Esophagus (tissue), 2 donors: ENCODE data around the gene EN1. TPM values are rescaled to one million over a fixed set of nuclear protein-coding genes. Genes with fewer than 3 reads are reported as not detected.

ENCODE experiments used
- H3K27ac ChIP-seq, 2 donors: one replicate each; pipeline ENCODE4 v1.5.1; 2013; ENCODE audit warnings: low read depth in 2 of 2, mild to moderate bottlenecking in 2 of 2, inconsistent platforms in 1 of 2, low read length in 1 of 2, moderate library complexity in 1 of 2
- H3K27me3 ChIP-seq, 2 donors: one replicate each; pipeline ENCODE4 v1.6.1; 2013; ENCODE audit warnings: low read length in 2 of 2, control low read depth in 1 of 2, mild to moderate bottlenecking in 1 of 2; ENCODE audit not compliant: insufficient read depth in 2 of 2, control insufficient read depth in 1 of 2
- H3K36me3 ChIP-seq, 2 donors: one replicate each; pipeline ENCODE4 v1.6.1; 2013; ENCODE audit warnings: low read length in 1 of 2; ENCODE audit not compliant: control insufficient read depth in 2 of 2, insufficient read depth in 2 of 2
- H3K4me1 ChIP-seq, 2 donors: one replicate each; pipeline ENCODE4 v1.6.1; 2013; ENCODE audit warnings: low read length in 1 of 2; ENCODE audit not compliant: control insufficient read depth in 2 of 2, insufficient read depth in 2 of 2
- H3K4me3 ChIP-seq, 2 donors: one replicate each; pipeline ENCODE4 v1.5.1; 2013; ENCODE audit warnings: low read length in 2 of 2, mild to moderate bottlenecking in 2 of 2, low read depth in 1 of 2, moderate library complexity in 1 of 2
- H3K9me3 ChIP-seq, 2 donors: one replicate each; pipeline ENCODE4 v1.6.1; 2013; ENCODE audit warnings: mild to moderate bottlenecking in 2 of 2, low read depth in 1 of 2, low read length in 1 of 2, moderate library complexity in 1 of 2; ENCODE audit not compliant: control insufficient read depth in 2 of 2, insufficient read depth in 1 of 2
- WGBS, 2 donors: extraction: QIAGEN DNeasy Blood & Tissue Kit; methylation state at CpG; one replicate each; pipeline ENCODE4 v1.1.7; 2013; 5-methylcytosine and 5-hydroxymethylcytosine counted together
- polyA plus RNA-seq, 2 donors: library from polyadenylated mRNA; stranded (reverse); fragments of 200-250 nt; gene quantifications; one replicate each; pipeline ENCODE4 v1.2.3, GENCODE V29; 2013
- donor health status: healthy with polysubstance abuse.
- donor health status: Bipolar disorder and iron deficiency.

Gene EN1
- polyA plus RNA-seq, 2 donors: not detected

DNA sequence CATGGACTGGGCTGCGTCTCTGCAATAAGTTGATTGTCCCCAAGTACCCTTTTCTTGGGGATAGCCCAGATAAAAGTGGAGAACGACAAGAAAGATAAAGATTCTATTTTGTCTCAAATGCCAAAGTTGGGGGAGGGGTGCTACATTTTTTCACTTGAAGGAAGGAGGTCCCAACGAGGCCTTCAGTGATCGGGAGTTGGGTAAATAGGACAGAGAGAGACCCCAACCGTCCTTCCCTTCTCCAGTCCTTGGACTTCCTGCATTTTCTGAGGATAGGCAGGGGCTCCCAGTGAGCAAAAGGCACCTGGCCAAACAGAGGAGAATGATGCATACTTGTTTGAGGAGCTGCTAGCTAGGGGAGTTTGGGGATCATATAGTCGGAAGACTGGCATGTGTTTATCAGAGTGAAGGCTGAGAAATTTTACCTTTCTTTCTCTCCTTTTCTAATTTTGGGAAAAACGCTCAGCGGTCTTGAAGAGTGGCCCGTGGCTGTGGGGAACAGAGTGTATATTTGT lies 3.5 kb upstream of the EN1 start:
- Histone ChIP-seq H3K27me3 (peaks cover 23 to 59% of the 10 kb centered on the region in 2 donors), H3K27ac (no peak overlapping the region), H3K4me3 (no peak overlapping the region), H3K9me3 (peaks cover 2% of the 10 kb centered on the region in 2 donors), H3K4me1 (peaks cover 4 to 7% of the 10 kb centered on the region in 2 donors), H3K36me3 (no peaks in the 10 kb centered on the region)
- 9 to 10% methylated on average over 9 of the region's 9 CpGs for WGBS, 2 donors

DNA sequence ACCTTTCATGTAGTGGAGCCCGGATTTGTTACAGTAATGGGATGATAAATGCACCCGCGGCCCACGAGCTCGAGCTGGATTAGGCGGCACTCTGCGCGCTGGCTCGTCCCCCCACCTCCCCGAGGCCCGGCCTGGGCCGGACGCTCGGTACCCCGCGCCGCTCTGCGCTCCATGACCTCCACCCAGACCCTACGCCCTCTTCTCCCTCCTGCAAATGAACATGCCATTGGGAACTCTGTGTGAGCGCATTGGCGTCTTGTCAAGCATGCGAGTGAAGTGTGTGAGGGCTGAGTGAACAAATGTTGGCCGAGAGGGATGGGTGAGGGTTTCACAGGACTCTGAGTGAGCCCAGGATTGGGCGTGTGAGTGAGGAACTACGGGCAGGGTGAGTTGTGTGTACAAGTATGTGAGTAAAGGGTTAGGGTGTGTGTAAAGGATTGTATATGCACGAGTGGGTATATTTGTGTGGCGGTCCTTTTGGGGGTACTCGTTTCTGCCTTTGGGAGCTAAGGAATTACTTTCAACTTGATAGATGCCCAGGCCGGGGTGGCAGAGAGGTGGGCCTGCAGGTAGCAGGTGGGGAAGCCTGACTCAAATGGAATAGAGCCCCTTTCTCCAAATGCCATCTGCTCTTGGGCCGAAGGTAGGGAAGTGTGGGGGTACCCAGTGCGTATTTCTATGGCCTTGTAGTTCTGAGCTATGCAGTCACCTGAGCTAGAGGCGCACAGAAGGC lies 2.9 kb upstream of the EN1 start:
- Histone ChIP-seq H3K27me3 (peaks cover 29 to 59% of the 10 kb centered on the region in 2 donors), H3K9me3 (peaks cover 2% of the 10 kb centered on the region in 2 donors), H3K27ac (no peak overlapping the region), H3K4me3 (no peak overlapping the region), H3K4me1 (peaks cover 4 to 7% of the 10 kb centered on the region in 2 donors), H3K36me3 (no peaks in the 10 kb centered on the region)
- 8% methylated on average over 32 of the region's 32 CpGs for WGBS, 2 donors

DNA sequence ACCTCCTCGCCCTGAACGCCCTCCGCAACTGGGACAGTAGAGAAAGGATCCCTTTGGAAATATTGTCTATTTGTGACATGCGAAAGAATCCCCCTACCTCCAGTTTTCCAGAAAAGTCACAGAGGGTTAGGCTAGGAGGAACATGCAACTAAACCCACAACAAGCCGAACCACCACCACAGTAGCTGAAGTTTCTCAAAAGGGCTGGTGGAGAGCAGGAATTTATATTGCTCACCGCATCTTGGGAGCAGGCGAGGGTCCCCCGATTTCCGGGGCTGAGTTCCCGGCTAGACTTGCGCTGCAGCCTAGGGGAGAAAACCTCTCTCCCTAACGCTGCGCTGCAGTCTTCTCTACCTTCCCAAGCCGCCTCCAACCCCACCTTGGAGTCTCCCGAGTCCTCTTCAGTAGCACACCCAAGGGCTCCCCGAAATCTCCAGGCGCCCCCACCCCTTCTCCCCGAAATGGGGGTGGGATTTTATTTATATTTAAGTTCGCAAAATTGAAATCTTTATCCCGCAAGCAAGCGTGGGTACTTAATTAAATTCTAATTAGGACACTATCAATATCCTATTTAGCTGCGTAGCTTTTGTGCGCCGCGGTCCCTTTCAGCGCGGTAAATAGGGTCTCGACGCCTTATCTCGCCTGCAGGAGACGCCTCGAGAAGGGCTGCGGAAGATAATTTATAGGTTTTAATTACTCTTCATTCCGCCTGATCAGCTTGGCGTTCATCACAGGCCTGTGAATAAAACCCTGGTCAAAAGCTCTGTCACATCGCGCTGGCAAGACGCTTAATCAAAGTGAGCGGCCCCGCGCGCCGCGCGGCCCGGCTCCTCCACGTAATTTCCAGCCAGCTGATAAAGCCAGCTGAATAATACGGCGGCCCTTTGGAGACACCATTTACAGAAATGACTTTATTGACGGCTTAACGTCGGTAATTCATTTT lies 2.0 kb upstream of the EN1 start:
- Histone ChIP-seq H3K27me3 (peaks cover 31 to 60% of the 10 kb centered on the region in 2 donors), H3K4me3 (no peak overlapping the region), H3K36me3 (no peaks in the 10 kb centered on the region), H3K9me3 (peaks cover 2% of the 10 kb centered on the region in 2 donors), H3K4me1 (peaks cover 4 to 7% of the 10 kb centered on the region in 2 donors), H3K27ac (no peak overlapping the region)
- WGBS, 2 donors: 6 to 11% methylated on average over 52 of the region's 52 CpGs

DNA sequence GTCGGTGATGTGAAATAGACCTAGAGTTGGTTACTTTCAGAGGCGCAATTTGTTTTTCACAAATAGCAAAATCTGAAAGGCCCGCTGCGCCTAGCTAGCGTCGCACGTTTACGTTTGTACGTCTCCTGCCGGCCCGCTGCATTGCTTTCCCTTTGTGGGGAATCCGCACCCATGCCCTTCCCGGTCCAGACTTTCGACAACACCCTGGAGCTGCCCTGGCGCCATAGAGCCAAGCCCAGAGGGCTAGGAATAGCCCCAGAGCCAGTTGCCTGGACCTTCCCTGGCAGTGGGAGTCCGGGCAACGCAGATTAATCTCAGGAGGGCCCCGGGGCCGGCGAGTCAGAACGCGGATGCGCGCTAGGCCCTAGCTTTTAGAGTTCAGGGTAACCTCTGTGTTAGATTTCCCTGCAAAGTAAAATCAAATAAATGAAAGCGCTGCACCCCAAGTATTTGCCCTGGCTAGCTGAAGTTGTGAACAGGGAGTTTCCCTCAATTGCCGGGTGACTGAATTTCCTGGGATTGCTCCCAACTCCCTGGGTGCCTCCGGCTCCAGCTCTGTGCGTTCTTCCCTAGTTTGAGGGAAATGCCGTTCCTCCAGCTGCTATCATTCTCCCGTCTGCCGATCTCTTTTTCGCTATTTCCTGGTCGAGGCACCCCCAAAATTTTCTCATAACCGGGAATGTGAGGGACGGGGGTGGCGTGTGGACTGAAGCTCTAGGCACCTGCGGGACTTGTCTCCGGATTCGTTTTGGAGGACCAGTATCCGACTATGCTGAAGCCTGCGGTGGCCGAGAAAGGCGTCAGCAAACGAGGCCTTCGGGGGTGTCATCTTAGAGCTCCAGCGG lies 1.2 kb upstream of the EN1 start:
- Histone ChIP-seq H3K4me1 (peaks cover 4% of the 10 kb centered on the region in 2 donors), H3K4me3 (no peak overlapping the region)

DNA sequence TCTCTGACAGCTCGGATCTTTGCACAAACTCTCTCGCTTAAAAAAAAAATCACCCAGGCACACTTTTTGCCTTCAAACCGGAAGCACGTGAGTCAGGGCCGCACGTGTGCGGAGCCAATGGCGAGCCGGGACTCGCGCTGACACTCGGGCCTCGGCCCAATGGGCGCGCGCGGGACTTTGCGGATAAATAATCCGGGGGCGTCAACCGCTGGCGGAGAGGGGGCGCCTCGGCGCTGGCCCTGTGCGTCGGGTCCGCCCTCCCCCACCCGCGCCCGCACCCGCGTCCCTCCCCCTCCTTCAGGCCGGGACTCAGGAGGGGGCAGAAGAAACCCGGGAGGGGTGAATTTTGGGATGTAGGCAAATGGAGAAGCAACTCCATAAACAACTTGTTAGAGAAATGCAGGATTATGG lies 319 bp upstream of the EN1 start:
- H3K27me3 ChIP-seq: peaks cover 29 to 66% of the 10 kb centered on the region in 2 donors
- H3K4me3 ChIP-seq: peak overlapping the region; percentile 5 to 41
- H3K36me3 ChIP-seq: no peaks in the 10 kb centered on the region
- 4 to 5% methylated on average over 30 to 35 of the region's 35 CpGs for WGBS, 2 donors
- peaks cover 4 to 7% of the 10 kb centered on the region in 2 donors for H3K4me1 ChIP-seq
- H3K27ac ChIP-seq: no peak overlapping the region
- H3K9me3 ChIP-seq: peaks cover 2% of the 10 kb centered on the region in 2 donors

More for the DNA sequence above, 1.2 kb upstream of the EN1 start:
- Histone ChIP-seq H3K27me3 (peaks cover 31 to 65% of the 10 kb centered on the region in 2 donors), H3K36me3 (no peaks in the 10 kb centered on the region), H3K9me3 (peaks cover 2% of the 10 kb centered on the region in 2 donors), H3K27ac (no peak overlapping the region)
- 5 to 7% methylated on average over 46 of the region's 46 CpGs for WGBS, 2 donors

DNA sequence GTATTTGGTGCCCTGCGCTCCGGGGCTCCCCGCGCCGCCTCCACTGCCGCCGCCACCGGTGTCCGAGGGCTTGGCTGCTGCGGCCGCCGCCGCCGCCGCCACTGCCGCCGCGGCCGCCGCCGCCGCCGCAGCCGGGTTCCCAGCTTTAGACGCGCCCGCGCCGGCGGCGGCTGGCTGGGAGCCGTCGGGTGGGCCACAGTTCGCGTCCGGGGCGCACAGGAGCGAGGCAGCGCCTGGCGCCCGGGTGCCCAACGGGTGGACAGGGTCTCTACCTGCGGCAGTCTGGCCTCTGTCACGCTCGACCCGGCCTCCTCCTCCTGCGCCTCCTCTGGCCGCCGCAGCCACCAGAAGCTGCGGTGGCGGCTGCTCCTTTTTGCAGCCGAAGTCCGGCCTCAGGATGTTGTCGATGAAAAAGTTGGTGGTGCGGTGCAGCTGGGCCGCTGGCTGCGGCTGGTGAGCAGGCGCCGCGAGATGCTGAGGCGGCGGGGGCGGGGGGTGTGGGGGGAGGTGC lies 951 bp downstream of the EN1 start:
- 1 to 2% methylated on average over 50 to 63 of the region's 63 CpGs for WGBS, 2 donors
- peaks cover 8 to 10% of the 10 kb centered on the region in 2 donors for H3K4me1 ChIP-seq

DNA sequence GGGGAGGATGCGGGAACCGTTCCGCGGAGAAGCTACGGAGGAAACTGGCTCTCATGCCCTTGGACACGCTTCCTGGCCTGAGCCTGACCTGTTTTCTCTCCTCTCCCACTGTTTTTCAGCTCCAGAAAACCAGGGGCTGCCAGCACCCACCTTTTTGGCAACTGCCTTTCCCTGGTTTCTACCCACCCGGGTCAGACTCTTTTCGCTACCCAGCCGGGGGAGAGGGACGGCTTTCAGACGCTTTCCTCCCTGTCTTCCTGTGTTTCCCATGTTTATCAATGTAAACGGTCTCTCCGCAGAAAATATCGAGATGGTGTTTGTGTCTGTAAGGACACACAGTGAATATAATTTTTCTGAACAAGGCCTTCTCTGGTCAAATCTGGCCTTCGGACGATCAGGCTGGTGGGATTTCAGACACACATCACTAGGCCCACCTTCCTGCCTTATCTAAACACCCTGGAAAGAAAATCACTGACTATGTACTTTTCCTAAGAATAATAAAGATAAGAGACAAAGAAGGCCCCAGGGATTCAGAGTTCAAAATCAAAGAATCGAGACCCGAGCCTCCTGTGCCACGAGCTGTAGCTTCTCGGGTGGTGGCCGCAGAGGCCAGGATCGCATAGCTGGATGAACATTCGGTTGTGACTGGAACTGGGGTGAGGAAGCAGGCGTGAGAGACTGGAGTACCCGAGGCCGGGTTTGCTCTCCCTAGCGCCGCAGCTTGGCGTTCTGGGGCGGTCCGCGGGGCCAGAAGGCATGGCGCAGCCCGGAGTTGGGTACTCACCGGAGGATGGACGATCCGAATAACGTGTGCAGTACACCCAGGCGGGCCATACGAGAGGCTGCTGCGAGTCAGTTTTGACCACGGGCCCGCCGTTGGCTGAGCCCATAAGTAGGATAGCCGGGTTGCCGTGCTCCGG lies 1.7 kb downstream of the EN1 start:
- H3K27ac ChIP-seq: no peak overlapping the region
- H3K4me3 ChIP-seq: peak overlapping the region in 1 of 2 donors; percentile 41
- H3K36me3 ChIP-seq: no peaks in the 10 kb centered on the region
- H3K27me3 ChIP-seq: peaks cover 22 to 60% of the 10 kb centered on the region in 2 donors
- peaks cover 8 to 10% of the 10 kb centered on the region in 2 donors for H3K4me1 ChIP-seq
- H3K9me3 ChIP-seq: peaks cover 0 to 2% of the 10 kb centered on the region in 2 donors
- WGBS, 2 donors: 10 to 14% methylated on average over 47 of the region's 47 CpGs

More for the DNA sequence above, 951 bp downstream of the EN1 start:
- H3K27me3 ChIP-seq: peaks cover 24 to 63% of the 10 kb centered on the region in 2 donors
- peaks cover 0 to 2% of the 10 kb centered on the region in 2 donors for H3K9me3 ChIP-seq
- H3K36me3 ChIP-seq: no peaks in the 10 kb centered on the region
- no peak overlapping the region for H3K27ac ChIP-seq
- H3K4me3 ChIP-seq: peak overlapping the region in 1 of 2 donors; percentile 41

DNA sequence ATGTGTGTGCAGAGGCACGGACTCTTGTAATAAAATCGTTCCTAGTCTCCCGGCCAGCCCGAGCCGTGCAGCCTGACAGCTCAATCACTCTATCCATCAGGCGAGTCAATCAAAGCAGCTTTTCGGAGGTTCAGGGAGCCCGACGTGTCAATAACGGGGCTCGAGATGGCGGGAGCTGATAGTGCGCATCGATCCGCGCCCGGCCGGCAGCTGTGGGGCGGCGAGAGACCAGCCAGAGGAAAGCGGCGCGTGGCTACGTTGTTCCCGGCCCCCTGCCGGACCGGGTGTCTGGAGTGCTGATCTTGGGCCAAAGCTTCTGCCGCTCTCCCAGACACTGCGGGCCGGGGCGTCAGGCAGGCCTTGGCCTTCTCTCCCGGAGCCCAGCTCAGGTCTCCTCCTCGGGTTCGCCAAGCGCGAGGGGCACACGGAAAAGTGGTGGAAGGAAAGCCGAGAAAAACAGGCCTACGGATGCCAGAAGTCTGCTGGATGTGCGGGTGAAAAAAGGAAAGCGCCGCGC lies 2.4 kb downstream of the EN1 start:
- no peak overlapping the region for H3K4me3 ChIP-seq
- no peak overlapping the region for H3K27ac ChIP-seq
- H3K9me3 ChIP-seq: peaks cover 0 to 2% of the 10 kb centered on the region in 2 donors
- peaks cover 8 to 10% of the 10 kb centered on the region in 2 donors for H3K4me1 ChIP-seq
- H3K27me3 ChIP-seq: peaks cover 16 to 58% of the 10 kb centered on the region in 2 donors
- 10 to 13% methylated on average over 42 to 43 of the region's 43 CpGs for WGBS, 2 donors
- no peaks in the 10 kb centered on the region for H3K36me3 ChIP-seq
